ENCODE measurements around the gene ZMYND8.
"Not testable (repeated sequence)": the region's sequence is repeated elsewhere in the genome, so short reads cannot be mapped to it uniquely, and the experiment has no call there.

Gene ZMYND8

DNA sequence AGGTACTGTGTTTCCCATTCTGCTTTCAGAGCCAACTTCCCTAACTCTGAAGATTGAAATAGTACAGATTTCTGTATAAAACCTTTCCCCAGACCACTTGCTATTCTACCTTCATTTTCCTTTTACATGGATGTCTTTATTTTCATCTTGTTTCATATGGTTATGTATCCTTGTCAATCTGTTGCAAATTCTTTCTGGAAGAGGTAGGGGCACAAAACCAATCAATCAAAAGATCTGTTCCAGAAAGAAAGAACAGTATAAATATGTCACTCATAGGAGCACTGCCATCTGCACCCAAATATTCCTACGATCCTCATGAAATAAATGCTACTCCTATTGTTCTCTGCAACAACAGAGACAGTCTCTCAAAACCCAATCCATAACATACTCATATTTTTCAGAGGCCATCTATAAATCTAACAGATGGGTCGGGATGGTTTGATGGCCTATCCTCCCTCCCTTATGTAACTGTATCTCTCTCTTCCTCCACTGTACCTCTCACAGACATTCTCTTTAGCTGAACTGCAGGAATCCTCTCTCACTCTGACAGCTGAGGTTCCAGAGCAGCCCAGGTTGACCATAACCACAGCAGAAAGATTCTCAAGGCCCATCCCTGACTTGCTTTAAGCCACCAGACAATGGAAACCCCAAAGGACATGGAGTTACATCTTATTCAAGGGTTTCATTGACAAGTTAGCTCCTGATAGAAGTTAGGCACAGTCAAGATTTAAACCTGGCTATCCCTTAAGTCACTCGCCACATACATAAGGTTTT lies 112.8 kb downstream of the ZMYND8 start:
- Histone ChIP-seq H3K4me1 (ENCODE audit: control insufficient read depth, insufficient read depth, low read length) (peaks cover 4% of the 10 kb centered on the region), H3K4me3 (ENCODE audit: low read length) (no peak overlapping the region), H3K36me3 (ENCODE audit: control insufficient read depth, insufficient read depth, low read length, severe bottlenecking) (peaks cover 68% of the 10 kb centered on the region), H3K9me3 (ENCODE audit: control insufficient read depth, low read length) (no peaks in the 10 kb centered on the region), H3K27me3 (replicated peaks; ENCODE audit: control insufficient read depth, insufficient read depth, low read length) (no peaks in the 10 kb centered on the region), H3K9ac (ENCODE audit: low read length) (no peak overlapping the region)
- DNase-seq (ENCODE audit: low read depth): no peak

DNA sequence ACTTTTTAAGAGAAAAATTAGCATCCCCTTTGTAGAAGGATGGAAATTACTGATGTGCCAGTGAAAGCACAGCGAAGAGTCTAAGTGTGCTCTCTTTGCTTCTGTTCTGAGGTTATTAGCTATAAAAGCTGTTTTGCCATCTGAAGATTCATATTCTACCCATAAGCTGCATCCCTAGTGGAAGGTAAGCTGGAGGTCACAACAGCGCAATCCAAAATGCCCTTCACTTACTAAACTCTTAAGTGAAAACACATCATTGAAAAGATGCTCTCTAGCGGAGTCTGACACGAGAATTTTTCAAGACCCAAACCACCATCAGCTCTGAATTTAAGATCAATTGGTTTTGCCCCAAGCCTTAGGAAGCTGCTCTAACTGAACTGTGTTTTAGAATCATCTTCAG lies 113.5 kb downstream of the ZMYND8 start:
- H3K36me3 ChIP-seq (ENCODE audit: control insufficient read depth, insufficient read depth, low read length, severe bottlenecking): peaks cover 68% of the 10 kb centered on the region
- H3K4me1 ChIP-seq (ENCODE audit: control insufficient read depth, insufficient read depth, low read length): peaks cover 4% of the 10 kb centered on the region

DNA sequence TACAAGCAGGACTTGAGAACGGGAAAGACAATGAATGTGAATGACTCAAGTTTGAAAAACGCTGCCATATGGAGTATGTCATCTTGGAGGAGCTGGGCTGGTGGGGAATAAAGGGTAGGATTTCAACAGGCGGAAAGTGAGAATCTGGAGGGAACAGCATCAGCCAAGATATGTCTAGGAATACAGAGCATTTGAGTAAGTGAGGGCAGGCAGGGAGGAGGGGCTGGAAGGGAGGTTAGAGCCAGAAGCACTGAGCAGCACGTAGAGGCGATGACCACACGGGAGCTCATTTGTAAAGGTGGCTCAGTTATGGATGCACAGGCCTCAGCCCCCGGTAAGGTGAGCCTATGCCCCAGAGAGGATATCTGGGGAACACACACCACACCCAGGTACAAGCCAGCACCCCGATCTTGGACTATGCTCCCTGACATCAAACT lies 115.1 kb downstream of the ZMYND8 start:
- Histone ChIP-seq H3K4me3 (ENCODE audit: low read length) (no peak overlapping the region), H3K9me3 (ENCODE audit: control insufficient read depth, low read length) (no peaks in the 10 kb centered on the region), H3K36me3 (ENCODE audit: control insufficient read depth, insufficient read depth, low read length, severe bottlenecking) (peaks cover 62% of the 10 kb centered on the region), H3K9ac (ENCODE audit: low read length) (no peak overlapping the region), H3K27me3 (replicated peaks; ENCODE audit: control insufficient read depth, insufficient read depth, low read length) (no peaks in the 10 kb centered on the region), H3K4me1 (ENCODE audit: control insufficient read depth, insufficient read depth, low read length) (peaks cover 4% of the 10 kb centered on the region)
- no peak for DNase-seq (ENCODE audit: low read depth)

More for the DNA sequence above, 113.5 kb downstream of the ZMYND8 start:
- DNase-seq (ENCODE audit: low read depth): no peak
- Histone ChIP-seq H3K9ac (ENCODE audit: low read length) (no peak overlapping the region), H3K27me3 (replicated peaks; ENCODE audit: control insufficient read depth, insufficient read depth, low read length) (no peaks in the 10 kb centered on the region), H3K4me3 (ENCODE audit: low read length) (no peak overlapping the region), H3K9me3 (ENCODE audit: control insufficient read depth, low read length) (no peaks in the 10 kb centered on the region)

DNA sequence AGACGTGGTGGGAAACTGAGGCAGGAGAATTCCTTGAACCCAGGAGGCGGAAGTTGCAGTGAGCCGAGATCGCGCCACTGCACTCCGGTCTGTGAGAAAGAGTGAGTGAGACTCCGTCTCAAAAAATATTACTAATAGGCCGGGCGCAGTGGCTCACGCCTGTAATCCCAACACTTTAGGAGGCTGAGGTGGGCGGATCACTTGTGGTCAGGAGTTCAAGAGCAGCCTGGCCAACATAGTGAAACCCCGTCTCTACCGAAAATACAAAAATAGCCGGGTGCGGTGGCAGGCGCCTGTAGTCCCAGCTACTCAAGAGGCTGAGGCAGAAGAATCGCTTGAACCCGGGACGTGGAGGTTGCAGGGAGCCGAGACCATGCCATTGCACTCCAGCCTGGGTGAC lies 116.4 kb downstream of the ZMYND8 start:
- H3K9ac ChIP-seq (ENCODE audit: low read length); H3K4me3 ChIP-seq (ENCODE audit: low read length); H3K27me3 ChIP-seq (replicated peaks; ENCODE audit: control insufficient read depth, insufficient read depth, low read length); DNase-seq (ENCODE audit: low read depth); H3K9me3 ChIP-seq (ENCODE audit: control insufficient read depth, low read length); H3K4me1 ChIP-seq (ENCODE audit: control insufficient read depth, insufficient read depth, low read length): not testable (repeated sequence)
- peaks cover 62% of the 10 kb centered on the region for H3K36me3 ChIP-seq (ENCODE audit: control insufficient read depth, insufficient read depth, low read length, severe bottlenecking)

DNA sequence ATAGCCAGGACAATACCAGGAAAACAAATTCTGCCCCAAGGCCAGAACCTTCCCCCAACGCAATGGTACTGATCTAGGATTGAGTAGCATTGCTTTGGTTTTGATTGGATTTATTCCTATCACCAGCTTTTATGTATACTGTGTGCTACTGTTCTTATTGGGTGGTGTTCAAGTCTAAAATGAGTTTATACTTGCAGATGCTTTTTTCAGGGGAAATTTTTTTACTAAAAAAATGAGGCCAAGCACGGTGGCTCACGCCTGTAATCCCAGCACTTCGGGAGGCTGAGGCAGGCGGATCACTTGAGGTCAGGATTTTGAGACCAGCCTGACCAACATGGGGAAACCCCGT lies 116.8 kb downstream of the ZMYND8 start:
- no peak for DNase-seq (ENCODE audit: low read depth)
- no peaks in the 10 kb centered on the region for H3K27me3 ChIP-seq (replicated peaks; ENCODE audit: control insufficient read depth, insufficient read depth, low read length)
- no peak overlapping the region for H3K9ac ChIP-seq (ENCODE audit: low read length)
- H3K9me3 ChIP-seq (ENCODE audit: control insufficient read depth, low read length): no peaks in the 10 kb centered on the region
- peaks cover 4% of the 10 kb centered on the region for H3K4me1 ChIP-seq (ENCODE audit: control insufficient read depth, insufficient read depth, low read length)
- H3K4me3 ChIP-seq (ENCODE audit: low read length): no peak overlapping the region
- H3K36me3 ChIP-seq (ENCODE audit: control insufficient read depth, insufficient read depth, low read length, severe bottlenecking): peaks cover 64% of the 10 kb centered on the region

DNA sequence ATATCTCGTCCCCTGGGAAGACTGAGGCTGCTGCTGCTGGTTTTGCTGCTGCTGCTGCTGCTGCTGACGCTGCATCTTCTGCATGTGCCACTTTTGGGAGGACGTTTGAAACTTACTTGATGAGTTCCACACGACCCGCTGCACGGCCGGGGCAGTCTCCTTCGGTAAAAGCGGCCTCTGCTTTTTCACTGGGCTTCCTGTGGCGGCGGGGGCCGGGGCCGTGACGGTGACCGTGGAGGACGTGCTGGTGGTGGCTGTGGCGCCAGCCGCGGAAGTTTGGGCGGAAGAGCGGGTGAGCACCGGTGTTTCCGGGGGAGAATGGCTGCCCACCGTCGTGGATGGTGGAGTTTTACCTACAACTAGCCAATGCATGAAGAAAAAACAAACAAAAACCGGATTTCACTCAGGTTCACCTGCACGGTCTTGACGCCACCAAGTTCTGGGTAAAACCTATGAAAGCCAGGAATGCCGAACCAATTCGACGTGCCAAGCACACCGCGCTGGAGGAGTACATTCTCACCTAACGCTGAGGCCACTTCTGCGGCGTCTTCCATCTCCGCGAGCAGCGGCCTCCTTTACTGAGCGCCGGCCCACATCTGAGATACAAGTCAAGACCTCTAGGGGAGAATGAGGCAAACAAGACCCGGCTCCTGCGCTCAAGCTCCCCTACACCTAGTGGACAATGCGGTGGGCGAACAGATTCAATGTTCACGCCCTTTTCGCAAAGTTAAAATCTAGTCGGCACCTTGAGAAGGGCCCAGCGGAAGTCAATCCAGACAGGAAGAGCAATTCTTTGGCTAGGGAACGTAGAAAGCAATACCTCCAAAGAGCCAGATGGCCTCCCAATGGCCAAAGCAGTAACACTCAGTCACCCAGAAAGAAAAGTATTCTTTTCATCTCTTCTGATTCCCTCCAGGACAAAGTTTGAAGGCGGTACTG lies 117.5 kb downstream of the ZMYND8 start:
- Histone ChIP-seq H3K9me3 (ENCODE audit: control insufficient read depth, low read length) (no peaks in the 10 kb centered on the region), H3K4me1 (ENCODE audit: control insufficient read depth, insufficient read depth, low read length) (peaks cover 1% of the 10 kb centered on the region), H3K9ac (ENCODE audit: low read length) (no peak overlapping the region), H3K27me3 (replicated peaks; ENCODE audit: control insufficient read depth, insufficient read depth, low read length) (no peaks in the 10 kb centered on the region), H3K36me3 (ENCODE audit: control insufficient read depth, insufficient read depth, low read length, severe bottlenecking) (peaks cover 69% of the 10 kb centered on the region), H3K4me3 (ENCODE audit: low read length) (no peak overlapping the region)
- DNase-seq (ENCODE audit: low read depth): no peak

DNA sequence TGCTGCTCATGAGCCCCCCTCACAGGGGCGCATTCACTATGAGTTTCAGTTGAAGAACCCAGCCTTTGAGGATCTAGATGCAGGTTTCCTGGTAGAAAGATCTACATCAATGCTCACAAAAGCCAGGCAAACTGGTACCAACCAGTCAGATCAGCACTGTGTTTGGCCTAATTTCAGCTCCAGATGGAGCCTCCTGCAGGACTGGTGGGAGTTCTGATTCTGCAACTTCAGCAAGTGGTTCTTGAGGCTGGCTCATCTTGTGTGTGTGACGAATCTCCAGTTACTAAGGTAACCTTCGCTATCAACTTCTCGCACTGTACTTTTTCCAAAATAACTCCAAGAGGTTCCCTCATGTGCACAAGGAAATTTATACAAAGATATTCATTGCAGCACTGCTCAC lies 118.8 kb downstream of the ZMYND8 start:
- H3K36me3 ChIP-seq (ENCODE audit: control insufficient read depth, insufficient read depth, low read length, severe bottlenecking): peaks cover 64% of the 10 kb centered on the region
- no peaks in the 10 kb centered on the region for H3K9me3 ChIP-seq (ENCODE audit: control insufficient read depth, low read length)
- H3K4me3 ChIP-seq (ENCODE audit: low read length): no peak overlapping the region
- no peaks in the 10 kb centered on the region for H3K4me1 ChIP-seq (ENCODE audit: control insufficient read depth, insufficient read depth, low read length)
- DNase-seq (ENCODE audit: low read depth): no peak
- H3K9ac ChIP-seq (ENCODE audit: low read length): no peak overlapping the region
- H3K27me3 ChIP-seq (replicated peaks; ENCODE audit: control insufficient read depth, insufficient read depth, low read length): no peaks in the 10 kb centered on the region

DNA sequence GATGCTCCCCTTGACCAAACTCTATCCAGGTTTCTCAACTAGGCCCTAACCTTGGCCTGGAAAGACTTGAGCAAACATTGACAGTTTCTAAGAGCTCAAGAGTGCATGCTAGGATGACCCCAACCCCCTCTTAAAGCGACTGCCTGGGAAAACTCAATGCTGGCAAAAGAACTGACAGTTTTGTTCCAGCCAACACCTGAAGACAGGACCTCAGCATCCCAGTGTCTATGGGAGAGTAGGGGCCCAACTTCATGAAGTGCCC lies 119.9 kb downstream of the ZMYND8 start:
- no peaks in the 10 kb centered on the region for H3K4me1 ChIP-seq (ENCODE audit: control insufficient read depth, insufficient read depth, low read length)
- no peak overlapping the region for H3K9ac ChIP-seq (ENCODE audit: low read length)
- H3K4me3 ChIP-seq (ENCODE audit: low read length): no peak overlapping the region
- no peak for DNase-seq (ENCODE audit: low read depth)
- H3K9me3 ChIP-seq (ENCODE audit: control insufficient read depth, low read length): no peaks in the 10 kb centered on the region
- H3K27me3 ChIP-seq (replicated peaks; ENCODE audit: control insufficient read depth, insufficient read depth, low read length): no peaks in the 10 kb centered on the region
- H3K36me3 ChIP-seq (ENCODE audit: control insufficient read depth, insufficient read depth, low read length, severe bottlenecking): peaks cover 57% of the 10 kb centered on the region

DNA sequence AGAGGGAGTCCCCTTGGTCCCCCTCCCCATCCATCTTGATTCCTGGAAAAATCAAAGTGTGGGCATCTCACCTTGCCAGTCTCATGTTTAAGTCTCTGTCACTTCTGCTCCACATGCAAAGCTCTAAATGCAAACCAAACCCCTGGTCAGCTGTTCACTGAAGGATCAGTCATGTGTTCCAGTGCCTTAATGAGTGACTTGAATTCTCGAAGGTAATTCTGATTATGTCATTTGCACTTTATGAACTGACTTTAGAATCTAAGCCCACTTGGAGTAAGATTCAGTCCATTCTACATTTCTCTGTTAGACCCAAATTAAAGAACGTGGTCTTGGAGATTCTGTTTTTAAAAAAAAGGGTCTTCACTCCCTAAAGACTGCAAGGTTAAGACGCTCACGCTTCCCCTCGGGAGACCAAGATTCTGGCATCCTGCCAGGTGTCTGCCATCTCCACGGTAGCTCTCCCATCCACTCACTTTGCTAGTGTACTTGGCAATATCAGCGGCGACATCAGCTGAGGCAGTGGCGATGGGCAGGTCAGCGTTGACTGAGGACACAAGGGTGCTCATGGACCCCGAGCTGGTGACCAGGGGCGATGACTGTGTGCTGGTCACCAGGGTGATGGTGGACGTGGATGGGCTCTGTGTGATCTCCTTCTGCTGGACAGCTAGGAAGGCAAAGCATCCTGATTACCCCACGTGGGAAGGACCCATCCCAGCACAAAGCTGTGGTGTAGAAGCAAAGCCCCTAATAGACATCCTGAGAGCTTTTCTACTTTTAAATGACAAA lies 120.5 kb downstream of the ZMYND8 start:
- Histone ChIP-seq H3K27me3 (replicated peaks; ENCODE audit: control insufficient read depth, insufficient read depth, low read length) (no peaks in the 10 kb centered on the region), H3K4me3 (ENCODE audit: low read length) (no peak overlapping the region), H3K36me3 (ENCODE audit: control insufficient read depth, insufficient read depth, low read length, severe bottlenecking) (peaks cover 60% of the 10 kb centered on the region)

DNA sequence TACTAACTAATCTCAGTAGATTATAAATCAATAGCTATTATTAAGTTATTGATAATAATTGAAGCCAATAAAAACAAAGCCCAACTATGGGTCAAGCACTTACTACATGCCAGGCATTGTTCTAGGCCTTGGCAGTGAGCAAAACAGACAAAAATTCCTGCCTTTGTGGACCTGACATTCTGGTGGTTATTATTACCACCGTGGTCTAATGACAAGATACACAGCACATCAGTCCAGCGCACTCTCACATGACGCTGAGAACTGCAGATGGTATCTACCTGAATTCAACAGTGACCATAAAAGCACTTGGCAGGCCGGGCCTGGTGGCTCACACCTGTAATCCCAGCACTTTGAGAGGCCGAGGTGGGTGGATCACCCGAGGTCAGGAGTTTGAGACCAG lies 121.4 kb downstream of the ZMYND8 start:
- H3K27me3 ChIP-seq (replicated peaks; ENCODE audit: control insufficient read depth, insufficient read depth, low read length): no peaks in the 10 kb centered on the region
- no peak overlapping the region for H3K9ac ChIP-seq (ENCODE audit: low read length)
- no peaks in the 10 kb centered on the region for H3K4me1 ChIP-seq (ENCODE audit: control insufficient read depth, insufficient read depth, low read length)
- H3K4me3 ChIP-seq (ENCODE audit: low read length): no peak overlapping the region
- no peak for DNase-seq (ENCODE audit: low read depth)
- H3K36me3 ChIP-seq (ENCODE audit: control insufficient read depth, insufficient read depth, low read length, severe bottlenecking): peaks cover 66% of the 10 kb centered on the region
- no peaks in the 10 kb centered on the region for H3K9me3 ChIP-seq (ENCODE audit: control insufficient read depth, low read length)

More for the DNA sequence above, 120.5 kb downstream of the ZMYND8 start:
- no peak overlapping the region for H3K9ac ChIP-seq (ENCODE audit: low read length)
- DNase-seq (ENCODE audit: low read depth): no peak
- no peaks in the 10 kb centered on the region for H3K4me1 ChIP-seq (ENCODE audit: control insufficient read depth, insufficient read depth, low read length)
- H3K9me3 ChIP-seq (ENCODE audit: control insufficient read depth, low read length): no peaks in the 10 kb centered on the region
